Uterus (tissue), 2 donors: ENCODE results near the gene KRT85.

Source experiments
- CTCF ChIP-seq, 4 experiments: fragments of 200-600 bp in 2 of 4; fragments of 450-650 bp in 2 of 4; sonication (generic) in 2 of 4; IDR thresholded peaks; one replicate each; pipeline ENCODE4 v1.5.1; 2016 to 2019; ENCODE audit warnings: antibody characterized with exemption in 4 of 4, mild to moderate bottlenecking in 2 of 4, moderate library complexity in 1 of 4
- POLR2A ChIP-seq, 2 donors: fragments of 450-650 bp; IDR thresholded peaks; one replicate each; pipeline ENCODE4 v1.6.1; 2016; ENCODE audit warnings: antibody characterized with exemption in 2 of 2, mild to moderate bottlenecking in 1 of 2, moderate library complexity in 1 of 2

- TF ChIP-seq CTCF (IDR thresholded peaks at IDR 0.05) (no peak), POLR2A (IDR thresholded peaks at IDR 0.05) (no peak)
Measured at GRCh38 chr12:52404951-52405350, 37.7 kb upstream of the KRT85 start.
